ENCODE data around the gene CAPN13.

The CAPN13 gene

DNA sequence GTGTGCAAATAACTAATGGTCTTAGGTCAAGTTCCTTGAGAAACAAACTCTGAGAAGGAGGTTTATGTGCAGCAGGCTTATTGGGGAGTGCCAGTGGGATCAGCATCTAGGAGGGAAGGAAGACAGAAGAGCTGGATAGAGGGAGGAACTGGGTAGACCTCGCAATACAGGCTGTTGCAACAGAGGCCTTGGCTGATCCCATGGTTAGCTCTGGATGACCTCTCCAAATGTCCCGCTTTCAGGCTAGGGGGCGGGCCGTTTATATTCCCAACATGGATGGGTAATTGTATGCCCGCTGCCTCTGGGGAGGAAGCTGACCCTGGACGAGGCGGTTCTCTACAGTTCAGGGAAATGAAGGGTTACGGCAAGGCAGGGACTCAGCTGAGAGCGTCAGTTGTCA lies 14.7 kb upstream of the CAPN13 start:
- TF ChIP-seq, protein P1, sequence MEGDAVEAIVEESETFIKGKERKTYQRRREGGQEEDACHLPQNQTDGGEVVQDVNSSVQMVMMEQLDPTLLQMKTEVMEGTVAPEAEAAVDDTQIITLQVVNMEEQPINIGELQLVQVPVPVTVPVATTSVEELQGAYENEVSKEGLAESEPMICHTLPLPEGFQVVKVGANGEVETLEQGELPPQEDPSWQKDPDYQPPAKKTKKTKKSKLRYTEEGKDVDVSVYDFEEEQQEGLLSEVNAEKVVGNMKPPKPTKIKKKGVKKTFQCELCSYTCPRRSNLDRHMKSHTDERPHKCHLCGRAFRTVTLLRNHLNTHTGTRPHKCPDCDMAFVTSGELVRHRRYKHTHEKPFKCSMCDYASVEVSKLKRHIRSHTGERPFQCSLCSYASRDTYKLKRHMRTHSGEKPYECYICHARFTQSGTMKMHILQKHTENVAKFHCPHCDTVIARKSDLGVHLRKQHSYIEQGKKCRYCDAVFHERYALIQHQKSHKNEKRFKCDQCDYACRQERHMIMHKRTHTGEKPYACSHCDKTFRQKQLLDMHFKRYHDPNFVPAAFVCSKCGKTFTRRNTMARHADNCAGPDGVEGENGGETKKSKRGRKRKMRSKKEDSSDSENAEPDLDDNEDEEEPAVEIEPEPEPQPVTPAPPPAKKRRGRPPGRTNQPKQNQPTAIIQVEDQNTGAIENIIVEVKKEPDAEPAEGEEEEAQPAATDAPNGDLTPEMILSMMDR (IDR thresholded peaks at IDR 0.05; ENCODE audit: low read length, missing control alignments) = no peak
- H3K4me3 ChIP-seq (replicated peaks; ENCODE audit: low read depth, low read length) = no peak overlapping the region
- no peak for DNase-seq (ENCODE audit: low read depth)

DNA sequence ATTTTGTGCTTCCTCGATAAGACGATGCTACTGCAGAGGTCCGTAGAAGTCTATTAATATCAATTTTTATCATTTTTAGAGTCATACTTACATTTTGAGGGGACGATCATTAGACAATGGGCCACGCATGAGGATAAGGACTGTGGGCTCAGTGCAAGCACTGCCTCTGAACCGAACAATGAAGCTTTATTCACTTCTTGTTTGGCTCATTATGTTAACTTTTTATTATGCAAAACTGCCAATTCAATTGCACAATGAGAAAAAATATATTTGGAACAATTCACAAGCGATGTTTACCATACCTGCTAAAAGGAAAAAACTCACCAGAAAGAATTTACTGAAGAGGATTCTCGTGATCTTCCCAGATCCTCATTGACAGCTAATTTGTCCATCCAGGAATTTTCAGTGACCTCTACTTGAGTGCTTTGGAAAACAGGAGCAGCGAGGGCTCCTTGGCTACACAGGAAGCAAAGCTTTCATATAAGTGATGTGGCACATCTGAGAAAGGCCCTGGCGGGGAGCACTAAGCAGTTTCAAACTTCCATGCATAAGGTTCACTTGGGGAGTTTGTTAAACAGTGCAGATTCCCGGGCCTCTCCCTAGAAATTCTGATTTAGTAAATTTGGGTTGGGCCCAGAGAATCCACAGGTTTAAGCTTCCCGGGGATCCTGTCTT lies 13.3 kb upstream of the CAPN13 start:
- DNase-seq (ENCODE audit: low read depth) = no peak
- TF ChIP-seq, protein P1 (IDR thresholded peaks at IDR 0.05; ENCODE audit: low read length, missing control alignments) = no peak
- H3K4me3 ChIP-seq (replicated peaks; ENCODE audit: low read depth, low read length) = no peak overlapping the region

DNA sequence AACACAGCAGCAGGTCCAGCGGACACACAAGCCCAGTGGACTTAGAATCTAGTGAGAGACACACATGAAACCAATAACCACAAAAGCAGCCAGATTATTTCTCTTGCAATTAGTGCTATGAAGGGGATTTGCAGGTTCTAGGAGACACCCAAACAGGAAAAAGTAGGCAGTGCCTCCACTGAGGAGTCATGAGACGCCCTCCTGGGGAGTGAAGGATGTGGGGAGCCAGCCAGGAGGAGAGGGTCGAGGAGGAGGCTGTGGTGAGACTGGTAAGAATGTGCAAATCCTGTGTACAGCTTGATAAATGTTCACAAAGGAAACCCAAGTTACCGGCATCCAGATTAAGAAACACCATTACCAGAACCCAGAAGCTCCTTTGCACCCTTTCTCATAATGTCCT lies 2.7 kb upstream of the CAPN13 start:
- H3K4me3 ChIP-seq (replicated peaks; ENCODE audit: low read depth, low read length) = no peak overlapping the region
- no peak for DNase-seq (ENCODE audit: low read depth)
- TF ChIP-seq, protein P1 (IDR thresholded peaks at IDR 0.05; ENCODE audit: low read length, missing control alignments) = no peak

DNA sequence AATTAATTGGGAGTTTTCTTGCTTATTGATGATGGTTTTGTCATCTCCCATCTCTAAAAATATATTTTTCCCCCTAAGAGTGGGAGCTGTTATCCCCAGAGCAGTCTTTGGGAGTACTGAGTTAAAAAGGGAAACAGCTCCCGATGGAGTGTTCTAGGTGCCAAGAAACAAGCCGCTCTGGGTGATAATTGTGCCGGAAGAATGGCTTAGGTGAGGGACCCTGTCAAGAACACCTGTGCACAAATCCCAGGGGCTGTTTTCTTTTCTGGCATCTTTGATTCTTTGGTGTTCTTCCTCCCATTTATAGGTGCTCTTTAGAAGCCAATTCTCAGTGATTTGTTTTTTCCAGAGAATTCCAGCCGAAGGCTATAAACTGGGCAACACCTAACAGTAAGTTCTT lies 1.4 kb upstream of the CAPN13 start:
- TF ChIP-seq, protein P1 (IDR thresholded peaks at IDR 0.05; ENCODE audit: low read length, missing control alignments) = no peak
- H3K4me3 ChIP-seq (replicated peaks; ENCODE audit: low read depth, low read length) = no peak overlapping the region
- no peak for DNase-seq (ENCODE audit: low read depth)

DNA sequence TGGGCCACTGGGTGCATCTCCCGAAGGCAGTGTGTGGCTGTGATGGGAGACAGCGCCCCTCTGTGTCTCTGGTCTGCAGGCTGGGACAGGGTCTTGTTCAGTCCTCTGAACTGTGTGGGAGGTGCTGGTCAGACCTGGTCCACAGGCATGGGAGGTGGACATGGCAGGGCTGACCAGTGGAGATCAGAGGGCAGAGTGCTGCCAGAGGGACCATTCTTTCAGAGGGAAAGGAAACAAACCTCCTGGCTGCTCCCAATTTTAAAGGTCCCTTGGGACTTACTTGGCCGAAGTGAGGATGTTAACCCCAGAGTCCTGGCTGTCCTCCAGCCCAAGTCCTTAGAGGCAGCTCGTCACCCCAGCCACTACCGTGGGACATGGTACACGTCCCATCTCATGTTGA lies 4.0 kb downstream of the CAPN13 start:
- DNase-seq (ENCODE audit: low read depth) = no peak
- TF ChIP-seq, protein P1 (IDR thresholded peaks at IDR 0.05; ENCODE audit: low read length, missing control alignments) = no peak
- no peak overlapping the region for H3K4me3 ChIP-seq (replicated peaks; ENCODE audit: low read depth, low read length)

DNA sequence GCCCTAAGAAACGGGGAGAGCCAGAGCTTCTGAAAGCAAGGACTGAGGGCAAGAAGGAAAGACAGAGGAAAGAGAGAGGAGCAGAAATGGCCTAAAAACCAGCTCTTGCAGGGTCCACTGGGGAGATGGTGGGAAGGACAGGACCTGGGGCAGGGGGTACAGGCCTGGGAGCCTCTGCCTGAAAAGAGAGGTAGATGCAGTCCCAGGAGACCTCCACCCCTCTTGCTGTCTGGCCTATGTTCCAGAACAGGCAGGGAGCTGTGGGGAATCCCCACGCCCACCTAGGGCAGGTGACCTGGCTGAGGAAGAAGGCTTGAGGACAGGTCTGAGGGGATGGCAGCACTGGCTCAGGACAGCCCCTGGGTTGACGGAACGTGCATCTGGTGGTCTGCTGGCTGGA lies 4.6 kb downstream of the CAPN13 start:
- no peak for DNase-seq (ENCODE audit: low read depth)
- H3K4me3 ChIP-seq (replicated peaks; ENCODE audit: low read depth, low read length) = no peak overlapping the region
- TF ChIP-seq, protein P1 (IDR thresholded peaks at IDR 0.05; ENCODE audit: low read length, missing control alignments) = no peak

DNA sequence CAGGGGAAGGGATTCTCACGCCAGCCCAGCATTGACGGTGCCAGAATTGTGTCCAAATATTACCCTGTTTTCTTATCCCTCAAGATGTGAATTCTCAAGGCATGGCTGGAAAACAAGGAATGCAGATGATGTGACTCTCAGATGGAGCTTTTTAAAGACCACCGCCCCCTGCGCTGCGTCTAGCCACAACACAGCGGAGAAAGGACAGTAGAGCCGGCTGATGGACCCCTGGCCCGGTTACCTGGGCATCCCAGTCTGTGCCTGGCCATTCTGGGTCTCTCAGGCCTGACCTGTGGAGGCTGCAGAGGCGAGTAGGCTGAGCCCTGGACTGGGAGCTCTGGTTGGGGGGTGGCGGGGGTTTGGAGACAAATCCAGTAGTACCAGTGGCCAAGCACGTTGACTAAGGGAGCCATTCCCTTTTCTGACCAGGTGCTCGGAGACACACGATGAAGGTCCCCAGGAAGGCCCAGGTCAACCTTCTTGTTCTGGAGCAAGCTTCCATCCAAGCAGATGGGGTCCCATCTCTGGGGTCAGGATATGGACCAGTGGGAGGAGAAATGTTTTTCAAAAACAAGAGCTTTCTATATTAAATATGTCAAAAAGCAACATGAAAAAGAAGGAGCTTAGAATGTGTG lies 5.3 kb downstream of the CAPN13 start:
- no peak for DNase-seq (ENCODE audit: low read depth)
- TF ChIP-seq, protein P1 (IDR thresholded peaks at IDR 0.05; ENCODE audit: low read length, missing control alignments) = no peak

More for the DNA sequence above, 5.3 kb downstream of the CAPN13 start:
- H3K4me3 ChIP-seq (replicated peaks; ENCODE audit: low read depth, low read length) = no peak overlapping the region

Data from fibroblast of pulmonary artery (primary cell).